PFSK-1 (cell line): ENCODE results near the gene GPS2.

Experiments
- FOXP2 ChIP-seq: optimal IDR thresholded peaks from 2 replicates; pipeline ENCODE3; 2011; ENCODE audit warnings: borderline replicate concordance, control low read depth, inconsistent platforms; ENCODE audit not compliant: insufficient read depth; ENCODE audit errors: extremely low read length, extremely low read depth
- POLR2AphosphoS5 ChIP-seq: IDR thresholded peaks from 2 replicates; pipeline ENCODE4 v1.6.1; 2012; ENCODE audit warnings: low read depth, mild to moderate bottlenecking, control low read depth, low read length, moderate library complexity
- REST ChIP-seq, 2 experiments: IDR thresholded peaks; 2 replicates each; pipeline versions ENCODE4 v1.6.1 to v1.8.0; 2011 to 2012; ENCODE audit warnings: low read depth in 2 of 2, low read length in 2 of 2, control low read depth in 1 of 2, inconsistent platforms in 1 of 2, mild to moderate bottlenecking in 1 of 2, moderate library complexity in 1 of 2; ENCODE audit not compliant: insufficient read depth in 1 of 2
- SIN3A ChIP-seq: IDR thresholded peaks from 2 replicates; pipeline ENCODE4 v1.6.1; 2012; ENCODE audit warnings: mild to moderate bottlenecking, low read length, moderate library complexity, borderline replicate concordance; ENCODE audit not compliant: insufficient read depth
- TAF1 ChIP-seq: IDR thresholded peaks from 2 replicates; pipeline ENCODE4 v1.6.1; 2012; ENCODE audit warnings: low read length, control low read depth, borderline replicate concordance; ENCODE audit not compliant: insufficient read depth

- TF ChIP-seq TAF1 (no peak), POLR2AphosphoS5 (0 out of 2 replicates have a peak, but pooled peaks have one; percentile 32), SIN3A (no peak), REST (IDR thresholded peaks at IDR 0.05; ENCODE audit: insufficient read depth in 1 of 2, low read depth in 2 of 2, low read length in 2 of 2) (no peak), FOXP2 (no peak)
These were observed 1.1 kb downstream of the GPS2 start for GRCh38 chr17:7313890-7314718.
